Measurements from ENCODE around the gene IRX3.
A peak's percentile ranks its signal among the peaks of the same experiment; 100 is the strongest.

Gene IRX3

GRCh38 chr16:54290833-54291655 is 4.5 kb upstream of the IRX3 start:
- Histone ChIP-seq H3K36me3 (ENCODE audit: control insufficient read depth in 2 of 2, insufficient read depth in 2 of 2, low read length in 2 of 2) (no peaks in the 10 kb centered on the region), H3K27ac (ENCODE audit: low read length) (no peak overlapping the region), H3K4me1 (ENCODE audit: control insufficient read depth, insufficient read depth, low read length) (peaks cover 24% of the 10 kb centered on the region), H3K4me3 (ENCODE audit: low read length in 2 of 2) (no peak overlapping the region), H3K27me3 (ENCODE audit: control insufficient read depth in 1 of 2, insufficient read depth in 2 of 2, low read length in 2 of 2) (peaks cover 46 to 60% of the 10 kb centered on the region in 2 donors), H3K9ac (ENCODE audit: low read length in 2 of 2) (no peak overlapping the region), H3K9me3 (ENCODE audit: control insufficient read depth in 2 of 2, low read length in 2 of 2) (peaks cover 0 to 4% of the 10 kb centered on the region in 2 donors)

DNA sequence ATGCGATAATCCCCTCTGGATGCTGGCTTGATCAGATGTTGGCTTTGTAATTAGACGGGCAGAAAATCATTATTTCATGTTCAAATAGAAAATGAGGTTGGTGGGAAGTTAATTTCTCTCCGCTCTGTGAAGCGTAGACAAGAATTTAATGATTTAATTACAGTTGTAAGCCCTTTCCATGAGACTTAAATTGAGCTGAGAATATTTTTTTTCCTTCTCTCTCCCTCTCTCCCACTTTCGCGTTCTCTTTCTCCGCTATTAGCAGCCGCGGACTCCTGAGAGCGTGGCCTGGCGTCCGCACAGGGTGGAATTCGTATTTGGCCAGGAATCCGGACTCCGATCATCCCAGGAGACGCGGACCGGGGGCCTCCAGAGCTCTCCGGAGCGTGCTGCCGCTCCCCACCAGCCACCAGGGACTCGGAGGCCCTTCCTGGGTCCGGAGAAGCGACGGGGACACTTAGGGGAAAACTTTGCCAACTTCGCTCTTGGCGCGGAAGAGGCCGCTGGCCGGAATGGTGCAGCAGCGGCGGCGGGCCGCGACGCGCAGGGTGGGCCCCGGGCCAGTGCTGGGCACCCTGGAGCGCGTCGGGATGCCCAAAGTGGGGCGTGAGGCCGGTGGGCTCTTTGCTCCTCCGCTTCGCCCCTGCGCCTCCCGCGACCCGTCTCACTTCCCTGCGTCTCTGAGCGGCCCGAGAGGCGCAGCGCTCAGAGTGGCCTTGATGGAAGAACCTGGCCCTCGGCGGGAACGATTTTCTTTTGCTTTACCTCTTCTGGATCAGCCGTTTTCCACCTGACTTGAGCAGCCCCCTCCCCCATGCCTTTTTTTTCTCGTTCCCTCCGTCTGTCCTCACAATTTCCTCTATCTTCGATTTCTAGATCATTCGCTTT is 3.6 kb upstream of the IRX3 start:
- peak overlapping the region in 1 of 2 donors; percentile 35 for H3K4me3 ChIP-seq (ENCODE audit: low read length in 2 of 2)
- H3K9me3 ChIP-seq (ENCODE audit: control insufficient read depth in 2 of 2, low read length in 2 of 2): peaks cover 0 to 4% of the 10 kb centered on the region in 2 donors
- H3K4me1 ChIP-seq (ENCODE audit: control insufficient read depth, insufficient read depth, low read length): peaks cover 32% of the 10 kb centered on the region
- H3K9ac ChIP-seq (ENCODE audit: low read length in 2 of 2): no peak overlapping the region
- no peaks in the 10 kb centered on the region for H3K36me3 ChIP-seq (ENCODE audit: control insufficient read depth in 2 of 2, insufficient read depth in 2 of 2, low read length in 2 of 2)
- H3K27me3 ChIP-seq (ENCODE audit: control insufficient read depth in 1 of 2, insufficient read depth in 2 of 2, low read length in 2 of 2): peaks cover 49 to 67% of the 10 kb centered on the region in 2 donors
- no peak overlapping the region for H3K27ac ChIP-seq (ENCODE audit: low read length)

DNA sequence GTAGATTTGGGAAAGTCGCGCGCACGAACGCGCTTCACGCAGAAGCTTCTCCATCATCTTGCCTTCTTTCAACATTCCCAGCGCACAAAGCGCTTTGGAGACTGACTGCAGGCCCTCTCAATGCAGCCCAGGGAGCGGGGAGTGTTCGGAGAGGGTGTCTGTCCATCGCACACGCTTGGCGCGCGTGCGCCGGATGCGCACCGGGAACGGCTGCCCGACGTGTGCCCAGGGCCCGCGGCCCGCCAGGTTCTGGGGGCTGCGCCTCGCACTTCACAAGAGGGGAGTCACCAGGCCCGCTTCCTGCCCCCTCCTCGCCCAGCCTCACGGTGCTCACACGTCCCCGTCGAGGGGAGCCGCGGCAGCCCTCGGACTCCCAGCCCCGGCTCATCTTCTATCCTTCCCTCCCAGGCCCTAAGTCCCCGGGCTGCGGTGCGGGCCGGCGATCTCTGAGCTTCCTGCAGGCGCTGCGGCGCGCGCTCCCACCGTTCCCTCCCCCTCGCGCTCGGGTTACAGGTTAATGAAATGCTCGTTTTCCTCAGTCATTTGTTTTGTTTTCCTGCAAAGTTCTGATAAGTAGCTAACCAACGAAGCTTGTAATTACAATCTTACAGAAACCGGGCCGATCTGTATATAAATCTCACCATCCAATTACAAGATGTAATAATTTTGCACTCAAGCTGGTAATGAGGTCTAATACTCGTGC is 2.8 kb upstream of the IRX3 start:
- H3K9me3 ChIP-seq (ENCODE audit: control insufficient read depth in 2 of 2, low read length in 2 of 2): no peaks in the 10 kb centered on the region
- H3K9ac ChIP-seq (ENCODE audit: low read length in 2 of 2): no peak overlapping the region
- no peak overlapping the region for H3K27ac ChIP-seq (ENCODE audit: low read length)
- H3K4me1 ChIP-seq (ENCODE audit: control insufficient read depth, insufficient read depth, low read length): peaks cover 40% of the 10 kb centered on the region
- H3K36me3 ChIP-seq (ENCODE audit: control insufficient read depth in 2 of 2, insufficient read depth in 2 of 2, low read length in 2 of 2): no peaks in the 10 kb centered on the region
- peaks cover 52 to 75% of the 10 kb centered on the region in 2 donors for H3K27me3 ChIP-seq (ENCODE audit: control insufficient read depth in 1 of 2, insufficient read depth in 2 of 2, low read length in 2 of 2)
- H3K4me3 ChIP-seq (ENCODE audit: low read length in 2 of 2): no peak overlapping the region

- Histone ChIP-seq H3K27ac (ENCODE audit: low read length) (no peak overlapping the region), H3K4me1 (ENCODE audit: control insufficient read depth, insufficient read depth, low read length) (peaks cover 45% of the 10 kb centered on the region), H3K27me3 (ENCODE audit: control insufficient read depth in 1 of 2, insufficient read depth in 2 of 2, low read length in 2 of 2) (peaks cover 55 to 81% of the 10 kb centered on the region in 2 donors), H3K4me3 (ENCODE audit: low read length in 2 of 2) (no peak overlapping the region), H3K36me3 (ENCODE audit: control insufficient read depth in 2 of 2, insufficient read depth in 2 of 2, low read length in 2 of 2) (no peaks in the 10 kb centered on the region), H3K9ac (ENCODE audit: low read length in 2 of 2) (no peak overlapping the region), H3K9me3 (ENCODE audit: control insufficient read depth in 2 of 2, low read length in 2 of 2) (no peaks in the 10 kb centered on the region)
Observed at GRCh38 chr16:54288835-54289241, 2.3 kb upstream of the IRX3 start.

DNA sequence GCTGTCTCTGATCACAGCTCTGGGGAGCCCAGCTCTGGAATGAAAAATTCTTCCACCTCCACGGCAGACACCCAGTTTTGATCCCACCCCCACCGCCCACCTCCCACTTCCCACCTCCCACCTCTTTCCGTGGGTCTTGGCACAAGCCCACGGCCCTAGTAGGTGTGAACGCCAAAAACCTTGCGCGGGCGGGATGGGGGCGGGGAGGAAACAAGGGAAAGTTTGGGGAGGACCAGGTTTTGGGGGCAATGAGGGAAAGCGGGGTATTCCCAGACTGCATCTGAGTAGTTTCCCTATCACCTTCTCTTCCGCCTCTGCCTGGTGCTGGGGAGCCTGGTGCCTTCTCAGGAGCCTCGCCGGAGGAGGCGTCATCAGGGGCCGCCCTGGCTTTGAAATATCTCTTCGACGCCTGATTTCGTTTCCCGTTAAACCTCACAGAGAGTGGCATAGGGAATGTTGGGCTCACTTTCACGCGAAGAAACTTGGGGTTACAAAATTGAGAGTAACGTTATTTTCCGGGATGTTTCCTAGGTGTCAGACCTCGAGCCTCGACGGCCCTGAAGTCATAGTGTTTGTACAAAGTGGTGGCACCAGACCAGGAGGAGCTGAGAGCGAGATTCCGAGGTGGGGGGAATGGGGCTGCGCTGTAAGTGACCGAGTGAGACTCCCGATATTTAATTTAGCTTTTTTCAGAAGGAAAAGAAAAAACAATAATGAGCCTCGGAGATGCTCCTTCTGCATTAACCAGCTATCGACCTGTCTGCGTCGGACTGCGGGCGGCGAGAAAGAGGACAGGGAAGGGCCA is 1.6 kb upstream of the IRX3 start:
- Histone ChIP-seq H3K36me3 (ENCODE audit: control insufficient read depth in 2 of 2, insufficient read depth in 2 of 2, low read length in 2 of 2) (no peaks in the 10 kb centered on the region), H3K27ac (ENCODE audit: low read length) (no peak overlapping the region), H3K27me3 (ENCODE audit: control insufficient read depth in 1 of 2, insufficient read depth in 2 of 2, low read length in 2 of 2) (peaks cover 59 to 87% of the 10 kb centered on the region in 2 donors), H3K9me3 (ENCODE audit: control insufficient read depth in 2 of 2, low read length in 2 of 2) (no peaks in the 10 kb centered on the region), H3K4me1 (ENCODE audit: control insufficient read depth, insufficient read depth, low read length) (peaks cover 46% of the 10 kb centered on the region), H3K4me3 (ENCODE audit: low read length in 2 of 2) (peak overlapping the region in 1 of 2 donors; percentile 46), H3K9ac (ENCODE audit: low read length in 2 of 2) (no peak overlapping the region)

DNA sequence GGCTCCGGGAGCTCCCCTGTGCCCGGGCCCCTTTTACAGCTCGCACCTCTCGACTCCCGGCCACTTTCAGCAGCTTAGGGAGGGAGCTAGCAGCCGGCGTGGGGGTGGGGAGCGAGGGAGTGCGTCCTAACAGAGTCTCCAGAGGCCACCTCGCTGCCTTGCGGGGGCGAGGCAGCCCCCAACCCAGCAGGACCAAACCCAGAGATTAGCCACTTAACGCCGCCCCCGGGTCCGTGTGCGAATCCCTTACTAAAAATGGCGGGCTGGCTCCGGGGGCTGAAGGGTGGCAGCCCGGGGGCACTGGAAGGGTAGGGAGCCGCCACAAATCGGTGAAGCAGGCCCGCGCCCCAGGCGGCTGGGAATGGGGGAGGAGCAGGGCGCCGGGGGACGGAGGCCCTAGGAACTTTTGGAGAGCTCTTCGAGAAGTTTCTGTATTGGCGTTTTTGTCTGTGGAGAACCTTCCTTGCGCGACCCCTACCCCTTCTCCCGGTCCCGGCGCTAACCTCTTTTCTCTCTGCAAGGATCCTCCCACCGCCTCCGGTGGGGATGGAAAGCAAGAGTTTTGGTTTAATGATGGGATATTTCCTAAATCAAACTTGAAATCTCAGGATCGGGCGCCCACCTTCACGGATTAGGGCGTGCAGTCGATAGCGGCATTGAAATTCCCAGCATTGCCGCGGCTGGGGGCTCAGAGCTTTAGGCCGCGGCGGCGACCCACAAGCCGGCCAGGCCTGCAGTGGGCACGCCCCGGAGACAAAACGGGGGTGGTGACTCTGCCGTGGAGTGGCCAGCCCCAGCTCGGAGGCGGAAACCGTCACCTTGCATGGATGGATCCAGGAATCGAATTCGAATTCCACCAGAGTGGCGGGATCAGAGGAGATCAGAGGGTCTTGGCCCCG is 793 bp upstream of the IRX3 start:
- Histone ChIP-seq H3K4me3 (ENCODE audit: low read length in 2 of 2) (peak overlapping the region; percentile 46 to 75), H3K4me1 (ENCODE audit: control insufficient read depth, insufficient read depth, low read length) (peaks cover 46% of the 10 kb centered on the region), H3K36me3 (ENCODE audit: control insufficient read depth in 2 of 2, insufficient read depth in 2 of 2, low read length in 2 of 2) (no peaks in the 10 kb centered on the region), H3K9ac (ENCODE audit: low read length in 2 of 2) (no peak overlapping the region), H3K27ac (ENCODE audit: low read length) (no peak overlapping the region), H3K9me3 (ENCODE audit: control insufficient read depth in 2 of 2, low read length in 2 of 2) (no peaks in the 10 kb centered on the region), H3K27me3 (ENCODE audit: control insufficient read depth in 1 of 2, insufficient read depth in 2 of 2, low read length in 2 of 2) (peaks cover 63 to 91% of the 10 kb centered on the region in 2 donors)

GRCh38 chr16:54286090-54286365 is 559 bp downstream of the IRX3 start:
- no peaks in the 10 kb centered on the region for H3K36me3 ChIP-seq (ENCODE audit: control insufficient read depth in 2 of 2, insufficient read depth in 2 of 2, low read length in 2 of 2)
- peaks cover 64 to 90% of the 10 kb centered on the region in 2 donors for H3K27me3 ChIP-seq (ENCODE audit: control insufficient read depth in 1 of 2, insufficient read depth in 2 of 2, low read length in 2 of 2)
- peak overlapping the region; percentile 75 to 79 for H3K4me3 ChIP-seq (ENCODE audit: low read length in 2 of 2)
- H3K9me3 ChIP-seq (ENCODE audit: control insufficient read depth in 2 of 2, low read length in 2 of 2): no peaks in the 10 kb centered on the region
- H3K27ac ChIP-seq (ENCODE audit: low read length): no peak overlapping the region
- peak overlapping the region in 1 of 2 donors; percentile 37 for H3K9ac ChIP-seq (ENCODE audit: low read length in 2 of 2)
- peaks cover 54% of the 10 kb centered on the region for H3K4me1 ChIP-seq (ENCODE audit: control insufficient read depth, insufficient read depth, low read length)

GRCh38 chr16:54285414-54286089 is 1.0 kb downstream of the IRX3 start:
- H3K4me1 ChIP-seq (ENCODE audit: control insufficient read depth, insufficient read depth, low read length): peaks cover 53% of the 10 kb centered on the region
- H3K27ac ChIP-seq (ENCODE audit: low read length): no peak overlapping the region
- H3K9ac ChIP-seq (ENCODE audit: low read length in 2 of 2): no peak overlapping the region
- H3K4me3 ChIP-seq (ENCODE audit: low read length in 2 of 2): peak overlapping the region in 1 of 2 donors; percentile 75
- no peaks in the 10 kb centered on the region for H3K9me3 ChIP-seq (ENCODE audit: control insufficient read depth in 2 of 2, low read length in 2 of 2)
- H3K27me3 ChIP-seq (ENCODE audit: control insufficient read depth in 1 of 2, insufficient read depth in 2 of 2, low read length in 2 of 2): peaks cover 62 to 85% of the 10 kb centered on the region in 2 donors
- no peaks in the 10 kb centered on the region for H3K36me3 ChIP-seq (ENCODE audit: control insufficient read depth in 2 of 2, insufficient read depth in 2 of 2, low read length in 2 of 2)

- Histone ChIP-seq H3K27ac (ENCODE audit: low read length) (no peak overlapping the region), H3K9ac (ENCODE audit: low read length in 2 of 2) (no peak overlapping the region), H3K9me3 (ENCODE audit: control insufficient read depth in 2 of 2, low read length in 2 of 2) (no peaks in the 10 kb centered on the region), H3K4me1 (ENCODE audit: control insufficient read depth, insufficient read depth, low read length) (peaks cover 48% of the 10 kb centered on the region), H3K36me3 (ENCODE audit: control insufficient read depth in 2 of 2, insufficient read depth in 2 of 2, low read length in 2 of 2) (no peaks in the 10 kb centered on the region), H3K27me3 (ENCODE audit: control insufficient read depth in 1 of 2, insufficient read depth in 2 of 2, low read length in 2 of 2) (peaks cover 65 to 79% of the 10 kb centered on the region in 2 donors), H3K4me3 (ENCODE audit: low read length in 2 of 2) (peak overlapping the region in 1 of 2 donors; percentile 35)
Observed at GRCh38 chr16:54284931-54285413, 1.6 kb downstream of the IRX3 start.
